Gastrocnemius medialis (tissue), 4 donors: ENCODE data around the gene EYS. TPM values are rescaled to one million over a fixed set of nuclear protein-coding genes. Genes with fewer than 3 reads are reported as not detected.

ENCODE experiments used
- ATAC-seq, 2 donors: fragments of 150-250 bp; one replicate each; pipeline ENCODE4 v1.9.1; 2016
- DNase-seq, 2 donors: peaks; one replicate each; pipeline ENCODE4 v3.0.0-alpha.2; 2019
- H3K27ac ChIP-seq, 4 donors: fragments of 200-600 bp; sonication (generic); 1 replicate in 1 of 4; 2 replicates in 3 of 4; pipeline ENCODE4 v1.5.1; 2016 to 2018; ENCODE audit warnings: mild to moderate bottlenecking in 2 of 4, moderate library complexity in 1 of 4
- H3K27me3 ChIP-seq, 3 donors: fragments of 200-600 bp; sonication (generic) in 2 of 3; 1 replicate in 1 of 3; 2 replicates in 2 of 3; pipeline versions ENCODE4 v1.5.1 to v1.6.0; 2016 to 2019; ENCODE audit warnings: mild to moderate bottlenecking in 1 of 3, moderate library complexity in 1 of 3
- H3K36me3 ChIP-seq, 2 donors: fragments of 200-600 bp; sonication (generic) in 1 of 2; one replicate each; pipeline ENCODE4 v1.5.1; 2017 to 2018
- H3K4me1 ChIP-seq, 2 donors: fragments of 200-600 bp; sonication (generic) in 1 of 2; one replicate each; pipeline ENCODE4 v1.5.1; 2016 to 2017; ENCODE audit warnings: mild to moderate bottlenecking in 2 of 2
- H3K4me3 ChIP-seq, 4 donors: fragments of 200-600 bp; sonication (generic) in 3 of 4; 1 replicate in 1 of 4; 2 replicates in 3 of 4; pipeline ENCODE4 v1.5.1; 2016 to 2019; ENCODE audit warnings: mild to moderate bottlenecking in 2 of 4
- H3K9me3 ChIP-seq, 3 donors: fragments of 200-600 bp; sonication (generic) in 2 of 3; 1 replicate in 1 of 3; 2 replicates in 2 of 3; pipeline ENCODE4 v1.5.1; 2016 to 2019
- POLR2A ChIP-seq, 2 donors: fragments of 450-650 bp; IDR thresholded peaks; one replicate each; pipeline ENCODE4 v1.6.1; 2017; ENCODE audit warnings: antibody characterized with exemption in 2 of 2, mild to moderate bottlenecking in 2 of 2, moderate library complexity in 2 of 2
- in situ Hi-C, 4 donors: fragments of 200-750 bp; cut with MboI; loops; one replicate each; pipeline versions ENCODE4 v1.15.0 to v1.8.0; 2017; ENCODE audit warnings: low sequenced_read_pairs in 4 of 4
- intact Hi-C: fragments of 100-400 bp; cut with DNase I; formaldehyde crosslinking; loops from one replicate; pipeline ENCODE4 v1.15.1; 2023; ENCODE audit warnings: low total_unique reads
- total RNA-seq, 4 donors: library from RNA; depleted of rRNA; stranded (reverse); fragments of >200 nt; gene quantifications; one replicate each; pipeline versions ENCODE4 v1.1.0 to v1.2.3, GENCODE V29; 2016
- TF ChIP-seq, protein P1 (sequence below), 5 experiments: fragments of 450-650 bp in 3 of 5; fragments of 200-600 bp in 2 of 5; sonication (generic) in 2 of 5; IDR thresholded peaks in 4 of 5; conservative IDR thresholded peaks in 1 of 5; 1 replicate in 4 of 5; 2 replicates in 1 of 5; pipeline ENCODE4 v1.5.1; 2016 to 2019; ENCODE audit warnings: antibody characterized with exemption in 5 of 5, mild to moderate bottlenecking in 3 of 5, moderate library complexity in 3 of 5

The EYS gene
- total RNA-seq, 4 donors from 2014 or later, result 0.20 TPM; not detected in 3

DNA sequence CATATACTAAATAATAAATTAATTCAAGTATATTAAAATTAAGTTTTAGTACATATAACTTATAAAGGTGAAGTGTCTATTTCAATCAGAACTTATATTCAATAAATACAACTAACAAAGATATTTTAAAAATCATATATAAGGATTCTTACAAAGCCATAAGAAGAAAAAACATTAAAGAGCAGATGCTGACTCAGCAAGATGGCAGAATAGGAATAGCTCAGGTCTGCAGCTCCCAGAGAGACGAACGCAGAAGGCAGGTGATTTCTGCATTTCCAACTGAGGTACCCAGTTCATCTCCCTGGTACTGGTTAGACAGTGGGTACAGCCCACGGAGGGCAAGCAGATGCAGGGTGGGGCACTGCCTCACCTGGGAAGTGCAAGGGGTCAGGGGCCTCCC lies 811.1 kb downstream of the EYS start:
- Histone ChIP-seq H3K27me3 (no peaks in the 10 kb centered on the region), H3K4me3 (no peak overlapping the region), H3K36me3 (no peaks in the 10 kb centered on the region), H3K27ac (no peak overlapping the region), H3K4me1 (no peaks in the 10 kb centered on the region), H3K9me3 (no peaks in the 10 kb centered on the region)
- DNase-seq (no peak), ATAC-seq (no peak)
- intact Hi-C loops (no loop called here), in situ Hi-C loops (no loop called here)
- TF ChIP-seq POLR2A (IDR thresholded peaks at IDR 0.05), result no peak
- TF ChIP-seq, protein P1, sequence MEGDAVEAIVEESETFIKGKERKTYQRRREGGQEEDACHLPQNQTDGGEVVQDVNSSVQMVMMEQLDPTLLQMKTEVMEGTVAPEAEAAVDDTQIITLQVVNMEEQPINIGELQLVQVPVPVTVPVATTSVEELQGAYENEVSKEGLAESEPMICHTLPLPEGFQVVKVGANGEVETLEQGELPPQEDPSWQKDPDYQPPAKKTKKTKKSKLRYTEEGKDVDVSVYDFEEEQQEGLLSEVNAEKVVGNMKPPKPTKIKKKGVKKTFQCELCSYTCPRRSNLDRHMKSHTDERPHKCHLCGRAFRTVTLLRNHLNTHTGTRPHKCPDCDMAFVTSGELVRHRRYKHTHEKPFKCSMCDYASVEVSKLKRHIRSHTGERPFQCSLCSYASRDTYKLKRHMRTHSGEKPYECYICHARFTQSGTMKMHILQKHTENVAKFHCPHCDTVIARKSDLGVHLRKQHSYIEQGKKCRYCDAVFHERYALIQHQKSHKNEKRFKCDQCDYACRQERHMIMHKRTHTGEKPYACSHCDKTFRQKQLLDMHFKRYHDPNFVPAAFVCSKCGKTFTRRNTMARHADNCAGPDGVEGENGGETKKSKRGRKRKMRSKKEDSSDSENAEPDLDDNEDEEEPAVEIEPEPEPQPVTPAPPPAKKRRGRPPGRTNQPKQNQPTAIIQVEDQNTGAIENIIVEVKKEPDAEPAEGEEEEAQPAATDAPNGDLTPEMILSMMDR (IDR thresholded peaks at IDR 0.05 in 4 of 5, conservative IDR thresholded peaks at IDR 0.05 in 1 of 5), result no peak

DNA sequence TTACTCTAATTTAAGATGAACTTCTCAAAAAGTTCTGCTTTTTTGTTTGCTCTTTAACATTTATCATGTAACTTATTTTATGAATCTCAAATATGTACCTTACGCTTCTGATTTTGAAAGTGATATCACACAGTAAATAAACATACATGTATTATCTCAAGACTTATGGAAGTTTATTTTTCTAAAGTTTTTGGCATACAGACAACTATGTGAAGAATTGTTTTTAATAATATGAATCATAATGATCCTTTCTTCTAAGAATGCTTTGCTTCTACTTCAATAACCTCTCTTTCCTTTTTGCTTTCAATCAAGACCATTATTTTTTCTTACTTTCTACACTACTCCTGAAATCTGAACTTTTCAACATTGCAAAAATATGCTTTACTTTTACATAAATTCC lies 816.4 kb downstream of the EYS start:
- H3K4me3 ChIP-seq, result no peak overlapping the region
- intact Hi-C loops, result no loop called here
- H3K27me3 ChIP-seq, result no peaks in the 10 kb centered on the region
- H3K9me3 ChIP-seq, result no peaks in the 10 kb centered on the region
- in situ Hi-C loops, result no loop called here
- H3K36me3 ChIP-seq, result no peaks in the 10 kb centered on the region
- no peaks in the 10 kb centered on the region for H3K4me1 ChIP-seq
- TF ChIP-seq, protein P1 (IDR thresholded peaks at IDR 0.05 in 4 of 5, conservative IDR thresholded peaks at IDR 0.05 in 1 of 5), result no peak
- TF ChIP-seq POLR2A (IDR thresholded peaks at IDR 0.05), result no peak
- ATAC-seq (no peak), DNase-seq (no peak)
- H3K27ac ChIP-seq, result no peak overlapping the region

DNA sequence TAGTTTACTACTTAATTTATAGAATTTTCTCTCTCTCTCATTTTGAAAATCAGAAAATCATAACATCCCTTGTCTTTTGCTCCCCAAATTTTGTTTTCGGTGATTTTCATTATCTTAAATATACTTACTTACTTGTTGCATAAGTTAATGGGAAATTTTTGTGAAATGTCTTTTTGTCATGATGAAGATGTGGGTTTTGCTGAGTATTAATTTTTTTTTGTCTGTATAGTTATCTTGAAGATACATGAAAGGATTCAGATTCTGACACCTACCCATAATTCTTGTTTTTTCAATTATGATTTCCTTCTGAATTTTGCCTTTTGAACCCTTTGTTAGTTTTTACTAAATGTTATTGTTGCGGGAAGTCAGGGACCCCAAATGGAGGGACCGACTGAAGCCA lies 817.9 kb downstream of the EYS start:
- intact Hi-C loops (no loop called here), in situ Hi-C loops (no loop called here)
- Histone ChIP-seq H3K27me3 (no peaks in the 10 kb centered on the region), H3K36me3 (no peaks in the 10 kb centered on the region), H3K4me3 (no peak overlapping the region), H3K4me1 (no peaks in the 10 kb centered on the region), H3K9me3 (no peaks in the 10 kb centered on the region), H3K27ac (no peak overlapping the region)
- TF ChIP-seq, protein P1 (IDR thresholded peaks at IDR 0.05 in 4 of 5, conservative IDR thresholded peaks at IDR 0.05 in 1 of 5), result no peak
- no peak for TF ChIP-seq POLR2A (IDR thresholded peaks at IDR 0.05)
- no peak for DNase-seq
- no peak for ATAC-seq

GRCh38 chr6:64874776-64875175 lies 832.2 kb downstream of the EYS start:
- no peaks in the 10 kb centered on the region for H3K9me3 ChIP-seq
- H3K27me3 ChIP-seq, result no peaks in the 10 kb centered on the region
- no peaks in the 10 kb centered on the region for H3K4me1 ChIP-seq
- DNase-seq (no peak), ATAC-seq (no peak)
- H3K4me3 ChIP-seq, result no peak overlapping the region
- intact Hi-C loops (no loop called here), in situ Hi-C loops (no loop called here)
- TF ChIP-seq, protein P1 (IDR thresholded peaks at IDR 0.05 in 4 of 5, conservative IDR thresholded peaks at IDR 0.05 in 1 of 5), result no peak
- no peak for TF ChIP-seq POLR2A (IDR thresholded peaks at IDR 0.05)
- no peaks in the 10 kb centered on the region for H3K36me3 ChIP-seq
- no peak overlapping the region for H3K27ac ChIP-seq

DNA sequence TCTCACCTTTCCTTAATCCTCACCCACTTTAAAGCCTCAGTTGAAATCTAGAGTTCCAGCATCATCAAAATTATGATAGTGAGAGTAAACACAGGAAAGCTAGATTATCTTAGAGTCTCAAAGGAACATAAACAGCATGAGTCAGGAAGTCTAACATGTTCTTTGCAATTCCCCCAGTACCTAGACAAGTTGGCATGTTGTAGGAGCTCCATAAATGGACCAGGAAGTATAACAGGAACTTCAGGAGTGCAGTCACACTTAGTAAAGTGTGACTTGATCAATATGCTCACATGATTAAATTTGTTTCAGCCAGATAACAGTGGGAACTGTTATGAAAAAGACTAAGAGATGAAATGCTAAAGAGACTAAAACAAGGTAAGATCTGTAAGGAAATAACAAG lies 834.4 kb downstream of the EYS start:
- H3K9me3 ChIP-seq, result no peaks in the 10 kb centered on the region
- H3K4me3 ChIP-seq, result no peak overlapping the region
- H3K27me3 ChIP-seq, result no peaks in the 10 kb centered on the region
- no peak overlapping the region for H3K27ac ChIP-seq
- no peaks in the 10 kb centered on the region for H3K36me3 ChIP-seq
- no peaks in the 10 kb centered on the region for H3K4me1 ChIP-seq
- in situ Hi-C loops (no loop called here), intact Hi-C loops (no loop called here)
- TF ChIP-seq, protein P1 (IDR thresholded peaks at IDR 0.05 in 4 of 5, conservative IDR thresholded peaks at IDR 0.05 in 1 of 5), result no peak
- no peak for TF ChIP-seq POLR2A (IDR thresholded peaks at IDR 0.05)
- no peak for DNase-seq
- ATAC-seq, result no peak
